K562 (cell line): ENCODE measurements around the gene AASS. TPM values are rescaled to one million over a fixed set of nuclear protein-coding genes. Genes with fewer than 3 reads are reported as not detected.

Experiments used
- ATAC-seq: fragments of 200-7000 bp; cut with Tn5 transposase; 3 replicates; pipeline ENCODE4 v1.9.1; 2020; ENCODE audit warnings: moderate library complexity
- BruUV-seq: library from RNA; stranded (reverse); fragments of 400-500 nt; replicated peaks from 2 replicates; lab custom pipeline; 2021; lab: Mats Ljungman, UMichigan
- CTCF ChIA-PET: fragments of 300-600 bp; formaldehyde crosslinking; extraction: SDS; loops from one replicate; lab custom pipeline; 2021; ENCODE audit warnings: low intra/inter-chr PET ratio; lab: Yijun Ruan, JAX
- POLR2A ChIA-PET: fragments of 300-600, 350-650 bp; sonication (Branson Sonifier 250); formaldehyde crosslinking; extraction: SDS; loops from one replicate; lab custom pipeline; 2021; ENCODE audit warnings: antibody characterized with exemption, inconsistent platforms; lab: Yijun Ruan, JAX
- DNase-seq, 4 experiments: peaks; one replicate each; pipeline versions ENCODE4 v3.0.0 to v3.0.0-alpha.2; 2011 to 2018; ENCODE audit warnings: low spot score in 3 of 4, mixed read lengths in 3 of 4; ENCODE audit errors: extremely low read depth in 1 of 4
- FAIRE-seq: peaks from 2 replicates; lab custom pipeline; 2011; peaks lifted over from hg19 to GRCh38; lab: Jason Lieb, UNC
- H2AFZ ChIP-seq: 2 replicates; pipeline ENCODE4 v1.6.0; 2011; ENCODE audit warnings: low read depth, low read length, control low read depth, inconsistent platforms
- H3K27ac ChIP-seq: fragments of 200-600 bp; 3 replicates; pipeline ENCODE4 v1.8.0; 2011; ENCODE audit warnings: low read depth, mild to moderate bottlenecking, control low read depth, inconsistent platforms, low read length, moderate library complexity, mixed read lengths; ENCODE audit errors: extremely low read depth
- H3K27me3 ChIP-seq, 2 experiments: fragments of 300-600 bp in 1 of 2; 2 replicates in 1 of 2; 3 replicates in 1 of 2; pipeline versions ENCODE4 v1.6.0 to v1.8.0; 2011; ENCODE audit warnings: inconsistent platforms in 2 of 2, low read length in 2 of 2, mild to moderate bottlenecking in 1 of 2, mixed read lengths in 1 of 2, moderate library complexity in 1 of 2; ENCODE audit not compliant: control insufficient read depth in 2 of 2, insufficient read depth in 2 of 2
- H3K36me3 ChIP-seq: fragments of 300-600 bp; 3 replicates; pipeline ENCODE4 v1.8.0; 2011; ENCODE audit warnings: mild to moderate bottlenecking, low read length, inconsistent platforms; ENCODE audit not compliant: control insufficient read depth, insufficient read depth
- H3K4me1 ChIP-seq, 2 experiments: fragments of 200-600 bp in 1 of 2; replicated peaks in 1 of 2; 2 replicates in 1 of 2; 3 replicates in 1 of 2; pipeline versions ENCODE4 v1.5.1 to v1.8.0; 2011; ENCODE audit warnings: inconsistent platforms in 2 of 2, low read length in 2 of 2, mild to moderate bottlenecking in 1 of 2, mixed read lengths in 1 of 2, moderate library complexity in 1 of 2; ENCODE audit not compliant: control insufficient read depth in 2 of 2, insufficient read depth in 2 of 2
- H3K4me2 ChIP-seq: 2 replicates; pipeline ENCODE4 v1.6.1; 2011; ENCODE audit warnings: low read length, control low read depth, inconsistent platforms, mixed read lengths; ENCODE audit not compliant: insufficient read depth
- H3K4me3 ChIP-seq: fragments of 200-600 bp; sonication (generic), shearing (Covaris generic); 2 replicates; pipeline ENCODE4 v1.5.1; 2016; ENCODE audit warnings: control low read depth, inconsistent platforms
- H3K79me2 ChIP-seq: fragments of 200-600 bp; 3 replicates; pipeline ENCODE4 v1.8.0; 2011; ENCODE audit warnings: low read length, inconsistent platforms; ENCODE audit not compliant: control insufficient read depth, insufficient read depth
- H3K9ac ChIP-seq, 2 experiments: 2 replicates each; pipeline versions ENCODE4 v1.6.0 to v1.6.1; 2011; ENCODE audit warnings: low read depth in 2 of 2, low read length in 2 of 2, control low read depth in 1 of 2, inconsistent platforms in 1 of 2, mild to moderate bottlenecking in 1 of 2, mixed read lengths in 1 of 2; ENCODE audit not compliant: insufficient read depth in 1 of 2
- H3K9me1 ChIP-seq: one replicate; pipeline ENCODE4 v1.6.0; 2011; ENCODE audit warnings: inconsistent platforms, mild to moderate bottlenecking, low read length, moderate library complexity; ENCODE audit not compliant: control insufficient read depth, insufficient read depth
- H3K9me3 ChIP-seq: replicated peaks from 2 replicates; pipeline ENCODE4 v1.5.1; 2011; ENCODE audit warnings: low read depth, low read length, inconsistent platforms; ENCODE audit not compliant: control insufficient read depth, insufficient read depth
- H4K20me1 ChIP-seq: replicated peaks from 2 replicates; pipeline ENCODE4 v1.6.1; 2011; ENCODE audit warnings: low read length, inconsistent platforms, mixed read lengths; ENCODE audit not compliant: control insufficient read depth, insufficient read depth
- SRSF7 ChIP-seq: fragments of 200-400 bp; formaldehyde crosslinking; optimal IDR thresholded peaks from 2 replicates; pipeline ENCODE3; 2017; ENCODE audit warnings: mild to moderate bottlenecking, low read depth, low read length
- YY1 ChIP-seq, 3 experiments: IDR thresholded peaks; 2 replicates each; pipeline ENCODE4 v1.6.1; 2011; ENCODE audit warnings: low read length in 2 of 3, mild to moderate bottlenecking in 2 of 3, moderate library complexity in 2 of 3, borderline replicate concordance in 1 of 3, control low read depth in 1 of 3, low read depth in 1 of 3; ENCODE audit not compliant: insufficient read depth in 3 of 3, insufficient replicate concordance in 2 of 3, control insufficient read depth in 1 of 3, insufficient read length in 1 of 3; ENCODE audit errors: extremely low read depth in 1 of 3
- ZC3H8 ChIP-seq: fragments of 450-650 bp; IDR thresholded peaks from 2 replicates; pipeline ENCODE4 v1.6.1; 2017
- ZNF324 ChIP-seq: fragments of 250-450 bp; sonication (Bioruptor Pico); IDR thresholded peaks from 2 replicates; pipeline ENCODE4 v1.4.0; 2020; ENCODE audit warnings: mild to moderate bottlenecking
- ZNF41 ChIP-seq: fragments of 250-450 bp; sonication (Bioruptor Pico); conservative IDR thresholded peaks from 2 replicates; pipeline ENCODE4 v1.4.0; 2020; ENCODE audit warnings: mild to moderate bottlenecking
- ZNF707 ChIP-seq: fragments of 250-450 bp; sonication (Bioruptor Pico); conservative IDR thresholded peaks from 2 replicates; pipeline ENCODE4 v1.8.0; 2022; ENCODE audit warnings: inconsistent platforms, mild to moderate bottlenecking, moderate library complexity
- WGBS: fragments of 100-300 bp; shearing (Covaris generic); methylation state at CpG from one replicate; pipeline ENCODE4 v1.1.6; 2016; ENCODE audit warnings: low coverage, mixed read lengths; ENCODE audit not compliant: insufficient coverage; ENCODE audit errors: missing lambda C conversion rate; 5-methylcytosine and 5-hydroxymethylcytosine counted together
- in situ Hi-C: fragments of 300-500 bp; cut with MboI; formaldehyde crosslinking; loops from 4 replicates; pipeline ENCODE4 v1.15.0; 2018; ENCODE audit warnings: inconsistent platforms, mixed read lengths
- intact Hi-C: fragments of 100-400 bp; cut with micrococcal nuclease; formaldehyde crosslinking; loops from 2 replicates; pipeline ENCODE4 v1.14.2; 2022
- polyA plus RNA-seq, 8 experiments: library from polyadenylated mRNA; depleted of rRNA in 4 of 8; stranded (reverse) in 5 of 8; unstranded in 3 of 8; fragments of >200 nt; fragmentation: Nextera tagmentation in 2 of 8; fragmentation: Illumina TruSeq in 1 of 8; extraction: Ambion mirVana in 2 of 8; extraction: Trizol in 1 of 8; gene quantifications; 2 replicates each; pipeline versions ENCODE4 v1.2.1 to v1.2.3, GENCODE V29; 2011 to 2014; ENCODE audit warnings: inconsistent platforms in 1 of 8, missing spikeins in 1 of 8
- total RNA-seq, 7 experiments: library from RNA; depleted of rRNA in 6 of 7; stranded (reverse); fragments of >200 nt in 6 of 7; fragmentation: Illumina TruSeq in 2 of 7; extraction: Trizol in 2 of 7; gene quantifications; 2 replicates each; pipeline versions ENCODE4 v1.2.1 to v1.2.3, GENCODE V29; 2011 to 2021; ENCODE audit warnings: low replicate concordance in 1 of 7
- TF ChIP-seq, protein P1 (sequence below): sonication (generic); formaldehyde crosslinking; IDR thresholded peaks from 2 replicates; pipeline ENCODE4 v1.8.0; 2022; ENCODE audit warnings: missing genetic modification reagents, mild to moderate bottlenecking, moderate library complexity, borderline replicate concordance

The AASS gene
- total and polyA plus RNA-seq, 9 of the 15 experiments (the other 6 are each of a cell fraction or from before 2014, with no cell fraction given), result 0.04 to 0.38 (median 0.07) TPM; not detected in 6

DNA sequence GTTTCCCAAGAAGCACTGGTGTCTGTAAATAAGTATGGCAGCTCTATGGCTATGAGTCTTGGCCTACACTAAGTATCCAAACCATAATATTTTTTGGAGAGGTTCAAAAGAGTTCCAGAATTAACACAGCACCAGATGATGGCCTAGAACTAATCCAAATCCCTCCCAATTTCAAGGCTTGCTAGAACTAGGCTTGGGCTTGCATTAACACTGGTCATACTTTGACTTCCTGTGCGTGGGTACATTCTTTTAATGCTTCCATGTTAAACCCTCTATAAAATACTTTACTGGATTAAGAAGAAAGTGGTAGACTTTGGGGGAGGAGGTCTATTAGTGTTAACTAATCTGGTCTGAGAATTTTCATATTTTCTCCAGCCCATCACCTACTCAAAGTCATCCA is 3.1 kb downstream of the AASS start:
- Histone ChIP-seq H3K79me2 (no peaks in the 10 kb centered on the region), H3K4me2 (no peak overlapping the region), H3K9ac (no peak overlapping the region), H3K9me3 (no peaks in the 10 kb centered on the region), H2AFZ (no peak overlapping the region), H3K4me1 (peaks cover 0 to 5% of the 10 kb centered on the region in 2 experiments; a peak in 1 of 5 replicates), H4K20me1 (no peaks in the 10 kb centered on the region), H3K4me3 (no peak overlapping the region), H3K27ac (no peak overlapping the region), H3K36me3 (no peaks in the 10 kb centered on the region), H3K27me3 (no peaks in the 10 kb centered on the region), H3K9me1 (no peaks in the 10 kb centered on the region)
- FAIRE-seq, result no peak
- ChIA-PET CTCF (no interaction called here), POLR2A (no interaction called here)
- in situ Hi-C loops (no loop called here), intact Hi-C loops (no loop called here)
- ATAC-seq, result no peak
- no peak for TF ChIP-seq ZNF707
- no TSS peak for BruUV-seq
- 3% methylated on average over 1 of the region's 1 CpG for WGBS
- DNase-seq, result no peak

DNA sequence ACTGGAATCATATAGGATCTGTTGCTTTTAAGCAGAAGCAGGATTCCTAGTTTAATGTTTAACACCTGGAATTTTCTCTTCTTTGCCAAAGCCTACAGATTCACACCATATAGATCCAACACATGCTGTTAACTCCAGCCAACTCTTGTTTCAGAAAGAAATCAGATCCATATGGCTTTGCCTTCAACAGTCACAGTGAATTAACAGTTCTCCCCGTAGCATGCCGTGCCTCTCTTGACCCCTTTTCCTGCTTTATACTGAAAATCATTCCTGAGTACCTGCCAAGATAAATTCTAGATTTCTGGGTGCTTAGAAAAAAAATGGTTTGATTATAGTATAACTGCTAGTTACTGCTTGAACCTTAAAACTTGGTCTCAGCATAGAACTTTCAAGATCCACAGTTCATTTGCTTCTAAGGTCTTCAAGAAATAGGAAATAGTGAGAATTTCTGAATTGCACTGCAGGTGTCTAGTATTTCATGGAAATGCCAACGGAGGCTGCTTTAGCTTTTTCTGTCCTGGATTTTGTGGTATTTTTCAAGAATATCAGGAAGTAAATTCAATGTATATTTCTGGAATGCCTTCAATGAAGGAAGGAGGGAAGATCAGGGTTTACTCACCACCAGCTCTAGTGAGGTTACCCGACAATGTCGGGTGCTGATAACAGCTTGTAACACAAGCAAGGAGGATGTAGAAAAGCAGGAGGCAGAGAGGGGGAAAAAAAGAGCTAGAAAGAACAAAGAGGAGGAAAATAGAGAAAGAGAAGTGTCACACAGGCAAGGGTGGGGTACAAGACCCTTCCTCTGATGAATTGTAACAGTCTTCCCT is 6.6 kb downstream of the AASS start:
- ATAC-seq, result no peak
- Histone ChIP-seq H3K4me1 (no peaks in the 10 kb centered on the region), H4K20me1 (no peaks in the 10 kb centered on the region), H3K27me3 (no peaks in the 10 kb centered on the region), H2AFZ (no peak overlapping the region), H3K4me3 (no peak overlapping the region), H3K36me3 (no peaks in the 10 kb centered on the region), H3K4me2 (no peak overlapping the region), H3K9me3 (no peaks in the 10 kb centered on the region), H3K79me2 (no peaks in the 10 kb centered on the region), H3K9me1 (no peaks in the 10 kb centered on the region), H3K9ac (no peak overlapping the region), H3K27ac (no peak overlapping the region)
- POLR2A ChIA-PET, result no interaction called here
- TF ChIP-seq, protein P1, sequence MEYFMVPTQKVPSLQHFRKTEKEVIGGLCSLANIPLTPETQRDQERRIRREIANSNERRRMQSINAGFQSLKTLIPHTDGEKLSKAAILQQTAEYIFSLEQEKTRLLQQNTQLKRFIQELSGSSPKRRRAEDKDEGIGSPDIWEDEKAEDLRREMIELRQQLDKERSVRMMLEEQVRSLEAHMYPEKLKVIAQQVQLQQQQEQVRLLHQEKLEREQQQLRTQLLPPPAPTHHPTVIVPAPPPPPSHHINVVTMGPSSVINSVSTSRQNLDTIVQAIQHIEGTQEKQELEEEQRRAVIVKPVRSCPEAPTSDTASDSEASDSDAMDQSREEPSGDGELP (CRISPR knock-in tag), result no peak
- TF ChIP-seq ZC3H8 (no peak), SRSF7 (no peak), ZNF41 (no peak), YY1 (IDR thresholded peaks at IDR 0.05; ENCODE audit: borderline replicate concordance in 1 of 3, control insufficient read depth in 1 of 3, extremely low read depth in 1 of 3, insufficient read depth in 3 of 3, insufficient read length in 1 of 3, insufficient replicate concordance in 2 of 3, low read depth in 1 of 3, low read length in 2 of 3) (no peak), ZNF324 (CRISPR knock-in tag) (no peak)
- WGBS, result 2% methylated on average over 5 of the region's 5 CpGs
- BruUV-seq, result no TSS peak
- FAIRE-seq, result no peak
- intact Hi-C loops (no loop called here), in situ Hi-C loops (no loop called here)
- CTCF ChIA-PET, result no interaction called here
- DNase-seq, result no peak
